HG03442 (cell line): ENCODE measurements around the gene MZT1.
"Not testable (repeated sequence)": the region's sequence is repeated elsewhere in the genome, so short reads cannot be mapped to it uniquely, and the experiment has no call there.

Experiments used
- ATAC-seq: cut with Tn5 transposase; IDR thresholded peaks from one replicate; pipeline ENCODE4 v1.9.1; 2021; ENCODE audit warnings: mild to moderate bottlenecking, moderate library complexity; ENCODE audit not compliant: unreplicated experiment

Gene MZT1, protein sequence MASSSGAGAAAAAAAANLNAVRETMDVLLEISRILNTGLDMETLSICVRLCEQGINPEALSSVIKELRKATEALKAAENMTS

DNA sequence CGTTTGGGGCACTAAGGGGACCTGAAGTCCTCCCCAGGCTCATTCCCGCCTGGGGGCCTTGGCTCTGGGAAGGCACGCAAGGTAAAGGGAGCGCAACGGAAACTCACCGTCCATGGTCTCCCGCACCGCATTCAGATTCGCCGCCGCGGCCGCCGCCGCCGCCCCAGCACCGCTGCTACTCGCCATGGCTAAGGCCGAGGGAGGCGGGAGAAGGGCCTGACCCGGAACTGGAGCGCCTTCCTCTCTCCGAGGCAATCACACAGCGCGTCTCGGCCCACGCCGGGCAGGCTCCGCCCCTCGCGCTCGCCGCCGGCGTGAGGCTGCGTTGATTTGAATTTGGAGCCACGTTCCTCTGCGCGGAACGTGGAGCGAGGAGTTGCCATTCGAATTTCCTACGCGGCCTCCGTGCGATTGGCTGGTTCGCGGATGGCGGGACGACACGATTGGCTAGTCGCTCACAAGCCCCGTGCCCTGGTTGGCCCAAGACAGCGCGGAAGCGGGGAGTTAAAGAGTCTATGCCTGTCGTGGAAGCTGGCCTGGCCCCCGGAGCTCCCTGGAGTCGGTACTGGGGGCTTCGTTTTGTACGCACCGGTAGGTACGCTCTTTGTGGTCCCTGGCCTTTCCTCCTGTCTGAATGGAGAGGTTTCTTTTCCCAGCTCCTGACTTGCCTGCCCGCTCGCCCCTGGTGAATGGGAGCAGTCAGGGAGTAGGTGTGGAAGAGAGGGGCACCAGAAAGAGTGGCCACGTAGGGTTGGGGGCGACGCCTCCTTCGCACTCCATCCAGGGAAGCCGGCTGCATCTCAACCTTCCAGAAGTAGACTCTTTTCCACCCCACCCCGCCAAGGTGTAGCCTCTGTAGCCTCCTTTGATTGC lies at the start of gene MZT1, which contains the start of gene BORA:
MZT1 (minus strand) TSS at position 213 of the 873 bp plus-strand sequence; CDS start at position 186, 27 bp downstream.
BORA (plus strand) TSS at position 507 of the 873 bp plus-strand sequence. CDS start 1,018 bp downstream, outside the sequence.
- ATAC-seq, result peak; percentile 93

- no peak for ATAC-seq
Observed at GRCh38 chr13:72774019-72774418, 46.6 kb upstream of the MZT1 start.

DNA sequence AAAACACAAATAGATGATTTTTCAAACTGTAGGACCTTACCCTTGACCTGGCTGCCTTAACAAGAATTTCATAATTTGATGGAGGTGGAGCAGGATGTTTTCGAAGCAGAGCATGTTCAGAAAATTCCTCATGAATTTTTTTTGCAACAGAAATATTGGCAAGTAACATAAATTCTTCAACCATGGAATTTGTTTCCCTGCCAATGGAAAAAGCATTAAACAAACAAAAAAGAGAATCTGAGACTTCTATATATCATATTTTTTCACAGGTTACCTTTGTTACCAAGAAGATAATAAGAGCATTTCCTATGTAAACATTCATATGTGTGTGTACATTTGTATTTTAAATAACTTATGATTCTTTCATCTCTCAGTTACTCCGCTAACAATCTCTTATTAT lies 36.0 kb upstream of the MZT1 start:
- no peak for ATAC-seq

DNA sequence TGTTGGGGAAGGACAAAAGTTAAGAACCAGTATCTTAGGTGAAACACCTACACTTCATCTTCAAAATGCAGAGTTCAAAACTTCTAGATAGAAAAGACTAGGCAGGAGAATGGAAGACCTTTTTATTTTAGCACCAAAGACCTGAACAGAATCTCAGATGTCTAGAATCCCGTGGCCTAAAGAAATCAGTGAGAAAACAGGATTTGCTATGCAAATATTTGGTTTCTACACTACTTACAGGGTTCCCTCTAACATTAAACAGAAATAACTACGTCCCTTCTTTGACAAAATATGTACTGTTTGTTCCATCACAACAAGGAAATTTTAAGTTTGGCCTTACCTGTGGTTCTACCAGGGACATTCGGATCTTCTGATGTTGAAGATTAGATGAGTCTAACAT lies 32.8 kb upstream of the MZT1 start:
- no peak for ATAC-seq

GRCh38 chr13:72757792-72758535 lies 30.5 kb upstream of the MZT1 start:
- no peak for ATAC-seq

DNA sequence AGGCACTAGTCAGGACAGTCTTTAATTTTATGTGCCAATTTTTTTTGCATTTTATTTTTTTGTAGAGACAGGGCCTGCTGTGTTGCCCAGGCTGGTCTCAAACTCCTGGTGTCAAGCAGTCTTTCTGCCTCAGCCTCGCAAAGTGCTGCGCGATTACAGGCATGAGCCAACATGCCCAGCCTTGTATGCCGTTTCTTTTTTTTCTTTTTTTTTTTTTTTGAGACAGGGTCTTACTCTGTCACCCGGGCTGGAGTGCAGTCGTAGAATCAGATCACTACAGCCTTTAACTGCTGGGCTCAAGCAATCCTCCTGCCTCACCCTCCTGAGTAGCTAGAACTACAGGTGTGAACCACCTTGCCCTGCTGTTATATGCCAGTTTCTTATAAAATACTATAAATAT lies 26.7 kb upstream of the MZT1 start:
- no peak for ATAC-seq

- no peak for ATAC-seq
Observed at GRCh38 chr13:72751220-72751619, 23.8 kb upstream of the MZT1 start.

GRCh38 chr13:72745260-72745659 lies 17.8 kb upstream of the MZT1 start:
- peak; percentile 79 for ATAC-seq

DNA sequence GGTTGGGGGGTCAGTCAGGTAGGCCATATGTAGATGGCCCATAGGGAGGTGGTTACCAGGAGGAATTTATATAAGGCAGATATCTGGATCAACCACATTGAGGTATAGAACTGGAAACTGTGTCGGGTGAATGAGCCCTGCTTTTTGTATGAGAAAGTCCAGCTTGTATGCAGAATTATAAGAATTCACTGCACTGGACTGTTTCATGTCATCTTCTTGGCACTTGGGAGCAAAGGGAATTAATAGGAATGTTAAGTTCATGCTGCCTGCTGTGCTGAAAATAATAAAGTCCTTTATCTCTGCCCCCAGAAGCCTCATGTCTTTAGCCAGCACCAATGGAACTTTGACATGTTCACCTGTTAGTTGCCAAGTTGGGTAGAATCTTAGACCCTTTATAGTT lies 12.6 kb upstream of the MZT1 start:
- ATAC-seq, result no peak

- ATAC-seq, result no peak
Observed at GRCh38 chr13:72737033-72737432, 9.6 kb upstream of the MZT1 start.

DNA sequence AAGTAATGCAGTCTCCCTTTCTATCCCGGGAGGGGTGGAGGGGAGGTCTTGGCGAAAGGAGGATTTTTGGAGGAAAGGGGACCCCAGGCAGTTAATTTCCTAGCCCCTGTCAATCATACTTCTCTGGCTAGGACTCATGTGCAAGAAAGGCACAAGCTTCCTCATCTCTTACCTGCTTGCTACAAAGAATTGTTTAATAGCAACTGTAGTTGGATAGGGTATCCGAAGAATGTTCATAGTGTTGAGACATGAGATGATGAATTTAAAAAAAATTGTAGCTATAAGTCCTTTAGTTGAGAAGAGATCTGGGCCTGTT lies 819 bp upstream of the MZT1 start:
- no peak for ATAC-seq

GRCh38 chr13:72726726-72727416 lies 558 bp downstream of the MZT1 start:
- ATAC-seq, result peak; percentile 21

DNA sequence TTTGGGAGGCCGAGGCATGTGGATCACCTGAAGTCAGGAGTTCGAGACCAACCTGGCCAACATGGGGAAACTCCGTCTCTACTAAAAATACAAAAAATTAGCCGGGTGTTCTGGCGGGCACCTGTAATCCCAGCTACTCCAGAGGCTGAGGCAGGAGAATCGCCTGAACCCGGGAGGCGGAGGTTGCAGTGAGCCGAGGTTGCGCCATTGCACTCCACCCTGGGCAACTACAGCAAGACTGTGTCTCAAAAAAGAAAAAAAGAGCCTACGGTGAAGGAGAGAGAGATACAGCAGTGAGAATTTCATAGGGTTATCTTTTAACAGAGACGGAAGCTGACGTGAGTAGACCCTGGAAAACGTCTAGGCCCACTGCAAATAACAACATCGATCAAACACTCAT lies 1.2 kb downstream of the MZT1 start:
- ATAC-seq, result not testable (repeated sequence)

- no peak for ATAC-seq
Observed at GRCh38 chr13:72716776-72717175, 10.7 kb downstream of the MZT1 start.

DNA sequence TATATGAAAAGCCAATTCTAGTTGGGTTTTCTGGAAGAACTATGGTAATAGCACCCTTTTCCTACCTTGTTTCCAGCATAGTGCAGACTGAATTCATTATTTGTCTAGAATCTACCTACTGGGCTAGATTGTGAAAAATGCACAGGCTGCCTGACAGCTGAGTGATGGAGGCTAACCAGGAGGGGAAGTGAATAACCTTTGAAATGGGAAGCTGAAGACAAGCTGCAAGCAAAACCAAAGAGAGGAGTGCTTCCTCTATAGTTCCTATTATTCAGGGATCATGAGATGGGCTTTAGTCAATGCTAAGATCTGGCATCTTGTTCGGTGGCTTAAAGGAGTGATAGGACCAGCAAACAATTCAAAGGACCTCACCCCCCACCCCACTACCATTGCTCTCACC lies 26.9 kb downstream of the MZT1 start:
- ATAC-seq, result no peak

- ATAC-seq, result no peak
Observed at GRCh38 chr13:72698164-72698563, 29.3 kb downstream of the MZT1 start.

GRCh38 chr13:72696579-72696978 lies 30.9 kb downstream of the MZT1 start:
- ATAC-seq, result no peak

DNA sequence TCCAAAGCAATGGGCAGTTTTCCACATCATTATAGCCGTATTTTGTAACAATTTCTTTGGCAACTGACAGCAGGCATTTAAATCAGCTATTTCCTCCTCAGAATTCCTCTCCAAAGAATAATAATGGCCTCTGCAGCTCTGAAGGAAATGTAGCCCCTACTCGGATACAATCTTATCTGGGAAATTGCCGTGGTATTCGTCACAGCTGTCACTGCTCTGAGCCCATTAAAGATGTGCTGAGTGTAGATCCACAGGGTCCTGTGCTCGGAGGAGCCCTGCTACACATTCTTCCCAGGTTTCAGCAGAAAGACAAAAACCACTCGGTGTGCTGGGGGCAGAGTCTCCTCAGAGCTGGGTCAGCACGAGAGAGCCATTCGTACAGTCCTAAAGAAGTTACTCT lies 33.1 kb downstream of the MZT1 start:
- no peak for ATAC-seq

DNA sequence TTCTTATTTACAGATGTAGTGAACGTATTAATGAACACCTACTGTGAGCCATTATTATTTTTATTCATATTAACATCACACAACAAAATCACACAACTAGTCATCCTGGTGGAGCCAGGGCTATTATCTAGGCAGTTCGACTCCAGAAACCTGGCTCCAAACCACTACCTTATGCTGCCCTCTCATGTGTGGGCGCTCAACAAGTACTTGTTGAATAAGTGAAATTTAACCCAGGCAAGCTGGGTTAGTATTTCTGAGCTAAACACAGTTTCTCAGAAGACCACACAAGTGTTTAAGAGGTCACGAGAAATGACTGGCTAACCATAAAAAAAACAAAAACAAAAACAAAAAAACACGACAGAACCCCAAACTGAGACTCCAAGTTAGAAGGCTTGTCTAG lies 33.6 kb downstream of the MZT1 start:
- no peak for ATAC-seq

DNA sequence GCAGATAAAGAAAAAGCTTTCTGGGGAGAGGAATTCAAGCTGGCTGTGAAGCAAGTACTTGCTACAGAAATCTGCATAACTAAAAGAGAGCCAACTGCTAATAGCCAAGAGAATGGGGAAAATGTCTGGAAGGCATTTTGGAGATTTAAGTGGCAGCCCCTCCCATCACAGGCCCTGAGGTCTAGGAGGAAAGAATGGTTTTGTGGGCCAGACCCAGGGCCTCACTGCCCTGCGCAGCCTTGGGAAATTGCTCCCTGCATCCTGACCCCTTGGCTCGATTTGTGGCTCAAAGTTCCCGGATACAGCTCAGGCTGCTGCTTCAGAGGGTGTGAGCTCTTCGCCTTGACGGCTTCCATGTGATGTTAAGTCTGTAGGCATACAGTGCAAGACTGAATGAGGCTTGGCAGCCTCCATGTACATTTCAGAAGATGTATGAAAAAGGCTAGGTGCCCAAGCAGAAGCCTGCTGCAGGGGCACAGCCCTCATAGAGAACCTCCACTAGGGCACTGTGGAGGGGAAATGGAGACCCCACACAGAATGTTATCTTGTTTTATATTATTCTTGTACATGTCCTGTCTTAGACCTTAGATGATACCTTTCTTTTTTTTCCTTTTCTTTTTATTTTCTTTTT lies 34.4 kb downstream of the MZT1 start:
- ATAC-seq, result no peak

DNA sequence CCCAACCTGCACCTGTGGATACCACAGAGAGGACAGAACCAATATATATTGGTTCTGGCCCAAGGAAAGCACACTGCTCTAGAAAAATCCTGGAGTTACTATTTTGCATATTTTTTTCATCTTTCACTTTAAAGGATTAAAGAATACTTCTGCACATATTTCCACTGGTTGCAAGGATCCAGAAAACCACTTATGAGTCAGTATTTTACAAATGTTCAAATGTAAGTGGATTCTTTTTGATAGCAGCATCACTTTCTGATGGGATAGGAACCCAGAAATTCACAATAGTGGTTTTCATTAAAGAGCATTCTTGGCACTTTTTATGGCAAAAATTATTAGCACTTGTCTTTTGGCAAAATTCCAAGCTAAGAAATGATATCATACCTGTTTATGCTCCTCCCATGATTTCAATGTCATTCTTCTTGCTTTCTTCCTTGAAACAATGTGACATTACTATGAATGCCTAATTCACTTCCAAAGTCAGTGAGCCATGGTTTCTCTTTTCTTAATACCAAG lies 38.2 kb downstream of the MZT1 start:
- ATAC-seq, result no peak
